ENCODE data around the gene RIMS4.

DNA sequence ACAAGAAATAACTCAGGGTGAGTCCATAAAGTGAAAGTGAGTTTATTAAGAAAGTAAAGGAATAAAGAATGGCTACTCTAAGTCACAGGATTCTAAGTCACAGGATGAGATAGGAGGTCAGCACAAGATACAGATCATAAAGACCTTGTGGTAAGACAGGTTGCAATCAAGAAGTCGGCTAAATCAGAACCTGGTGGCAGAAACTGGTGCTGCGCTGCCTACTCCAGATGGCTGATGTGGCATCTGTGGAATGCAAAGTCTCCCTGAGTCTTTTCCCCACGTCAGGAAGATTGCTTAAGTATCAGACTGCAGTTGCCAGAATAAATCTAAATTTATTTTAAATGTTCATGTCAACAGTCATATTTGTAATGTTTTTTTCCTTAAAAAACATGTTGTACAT, 75.4 kb downstream of the RIMS4 start:
- TF ChIP-seq, protein P1, sequence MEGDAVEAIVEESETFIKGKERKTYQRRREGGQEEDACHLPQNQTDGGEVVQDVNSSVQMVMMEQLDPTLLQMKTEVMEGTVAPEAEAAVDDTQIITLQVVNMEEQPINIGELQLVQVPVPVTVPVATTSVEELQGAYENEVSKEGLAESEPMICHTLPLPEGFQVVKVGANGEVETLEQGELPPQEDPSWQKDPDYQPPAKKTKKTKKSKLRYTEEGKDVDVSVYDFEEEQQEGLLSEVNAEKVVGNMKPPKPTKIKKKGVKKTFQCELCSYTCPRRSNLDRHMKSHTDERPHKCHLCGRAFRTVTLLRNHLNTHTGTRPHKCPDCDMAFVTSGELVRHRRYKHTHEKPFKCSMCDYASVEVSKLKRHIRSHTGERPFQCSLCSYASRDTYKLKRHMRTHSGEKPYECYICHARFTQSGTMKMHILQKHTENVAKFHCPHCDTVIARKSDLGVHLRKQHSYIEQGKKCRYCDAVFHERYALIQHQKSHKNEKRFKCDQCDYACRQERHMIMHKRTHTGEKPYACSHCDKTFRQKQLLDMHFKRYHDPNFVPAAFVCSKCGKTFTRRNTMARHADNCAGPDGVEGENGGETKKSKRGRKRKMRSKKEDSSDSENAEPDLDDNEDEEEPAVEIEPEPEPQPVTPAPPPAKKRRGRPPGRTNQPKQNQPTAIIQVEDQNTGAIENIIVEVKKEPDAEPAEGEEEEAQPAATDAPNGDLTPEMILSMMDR (IDR thresholded peaks at IDR 0.05), result no peak
- no peak for TF ChIP-seq POLR2AphosphoS5 (IDR thresholded peaks at IDR 0.05)
